Omental fat pad (tissue), 4 donors: ENCODE data around the gene BZW2. TPM values are rescaled to one million over a fixed set of nuclear protein-coding genes. Genes with fewer than 3 reads are reported as not detected.

Source experiments
- ATAC-seq: fragments of 150-250 bp; one replicate; pipeline ENCODE4 v1.9.1; 2016; ENCODE audit warnings: mild to moderate bottlenecking, moderate library complexity; ENCODE audit not compliant: low FRiP score
- DNase-seq: peaks from one replicate; pipeline ENCODE4 v3.0.0-alpha.2; 2019; ENCODE audit warnings: low spot score
- CTCF ChIP-seq, 3 donors: fragments of 450-650 bp; IDR thresholded peaks; one replicate each; pipeline ENCODE4 v1.5.1; 2016 to 2017; ENCODE audit warnings: antibody characterized with exemption in 3 of 3, mild to moderate bottlenecking in 3 of 3, moderate library complexity in 2 of 3
- total RNA-seq, 4 donors: library from RNA; depleted of rRNA; stranded (reverse); fragments of >200 nt; gene quantifications; one replicate each; pipeline ENCODE4 v1.1.0, GENCODE V29; 2016

BZW2 gene
- total RNA-seq, 4 donors from 2014 or later: 44.9 to 92.7 (median 55.4) TPM

- no peak for DNase-seq
- TF ChIP-seq CTCF (IDR thresholded peaks at IDR 0.05): no peak
- no peak for ATAC-seq
Measured at GRCh38 chr7:16627236-16627635, 18.7 kb upstream of the BZW2 start.

DNA sequence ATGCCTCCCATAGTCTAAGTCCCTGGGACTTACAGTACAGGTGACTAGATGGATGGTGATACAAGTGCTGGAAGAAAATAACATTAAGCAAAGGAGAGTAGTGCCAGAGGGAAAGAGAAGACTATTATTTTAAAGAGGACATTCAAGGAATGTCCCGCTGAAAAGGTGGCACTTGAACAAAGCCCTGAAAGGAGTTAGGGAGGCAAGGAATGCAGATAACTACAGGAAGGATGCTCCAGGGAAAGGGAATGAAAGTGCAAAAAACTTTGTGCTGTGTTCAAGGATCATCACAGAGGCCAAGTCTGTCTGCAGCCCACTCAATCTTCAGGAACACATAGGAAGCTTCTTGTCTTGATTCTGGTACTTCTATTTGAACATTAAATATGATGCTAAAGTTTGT lies 15.3 kb upstream of the BZW2 start:
- ATAC-seq: no peak
- TF ChIP-seq CTCF (IDR thresholded peaks at IDR 0.05): no peak
- no peak for DNase-seq

DNA sequence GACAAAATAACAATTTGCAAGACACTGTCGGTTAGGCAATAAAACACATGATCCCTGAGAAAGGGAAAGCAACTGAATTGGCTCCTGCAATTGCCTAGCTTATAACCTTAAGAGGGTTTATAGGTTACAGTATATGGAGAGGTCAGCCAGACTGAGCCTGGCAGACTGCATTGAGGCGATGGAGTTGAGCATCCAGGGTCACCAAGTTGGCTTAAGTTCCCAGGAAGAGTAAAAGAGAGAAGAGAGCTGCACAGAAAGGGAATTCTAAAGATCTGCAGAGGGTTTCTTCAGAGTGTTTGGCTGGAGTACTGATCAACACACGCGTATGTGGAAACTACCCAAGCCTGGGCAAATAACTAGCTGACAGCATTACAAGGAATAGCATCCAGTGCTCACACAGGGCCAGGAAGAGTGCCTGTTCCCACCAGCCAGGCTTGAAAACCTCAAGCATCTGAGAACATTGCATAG lies 11.7 kb upstream of the BZW2 start:
- TF ChIP-seq CTCF (IDR thresholded peaks at IDR 0.05): no peak
- DNase-seq (no peak), ATAC-seq (no peak)

- no peak for DNase-seq
- no peak for ATAC-seq
- TF ChIP-seq CTCF (IDR thresholded peaks at IDR 0.05): no peak
Measured at GRCh38 chr7:16636555-16637101, 9.4 kb upstream of the BZW2 start.

DNA sequence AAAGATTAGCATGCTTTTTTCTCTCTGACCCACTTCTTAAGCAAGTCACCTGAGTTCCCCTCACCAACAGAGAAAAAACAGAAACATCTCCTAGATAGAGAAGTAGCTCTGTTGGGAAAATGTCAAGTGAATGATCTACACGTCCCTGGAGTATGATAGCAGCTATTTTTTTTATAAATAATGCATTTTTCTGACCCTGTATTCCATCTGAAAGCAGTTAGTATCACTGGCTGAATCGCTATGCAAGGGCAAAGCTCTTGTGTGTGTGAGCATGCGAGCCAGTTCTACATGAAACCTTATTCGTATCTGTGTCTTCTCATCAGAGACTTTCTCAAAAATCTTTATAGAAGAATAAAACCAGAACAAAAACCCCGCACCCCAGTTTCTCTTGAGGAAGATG lies 8.6 kb upstream of the BZW2 start:
- no peak for TF ChIP-seq CTCF (IDR thresholded peaks at IDR 0.05)
- ATAC-seq (no peak), DNase-seq (no peak)

- DNase-seq (no peak), ATAC-seq (no peak)
- no peak for TF ChIP-seq CTCF (IDR thresholded peaks at IDR 0.05)
Measured at GRCh38 chr7:16638282-16639280, 7.4 kb upstream of the BZW2 start.
